ENCODE data around the gene LRCH1. TPM values are rescaled to one million over a fixed set of nuclear protein-coding genes. Genes with fewer than 3 reads are reported as not detected.

LRCH1 gene
- total RNA-seq, 1 experiment from 2014 or later, result 11.8 TPM

DNA sequence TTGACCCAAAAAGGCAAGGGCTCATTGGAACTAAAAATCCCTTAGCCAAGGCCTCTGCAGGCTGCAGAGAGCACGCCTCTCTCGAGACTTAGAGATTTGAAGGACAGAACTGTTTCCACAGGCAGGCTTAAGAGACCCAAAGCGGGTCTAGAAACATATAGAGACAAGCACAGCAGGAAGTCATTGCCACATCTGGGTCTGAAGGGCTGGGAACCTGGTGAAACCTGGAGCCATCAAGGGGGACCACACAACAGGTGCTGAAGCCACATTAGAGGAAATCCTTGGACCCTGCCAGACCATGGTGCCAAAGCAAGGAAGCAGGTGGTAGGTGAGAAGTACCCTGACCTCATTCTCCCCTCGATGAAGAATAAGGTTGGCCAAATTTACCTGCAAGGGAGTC, 33.8 kb upstream of the LRCH1 start (continued):
- TF ChIP-seq, protein P1, sequence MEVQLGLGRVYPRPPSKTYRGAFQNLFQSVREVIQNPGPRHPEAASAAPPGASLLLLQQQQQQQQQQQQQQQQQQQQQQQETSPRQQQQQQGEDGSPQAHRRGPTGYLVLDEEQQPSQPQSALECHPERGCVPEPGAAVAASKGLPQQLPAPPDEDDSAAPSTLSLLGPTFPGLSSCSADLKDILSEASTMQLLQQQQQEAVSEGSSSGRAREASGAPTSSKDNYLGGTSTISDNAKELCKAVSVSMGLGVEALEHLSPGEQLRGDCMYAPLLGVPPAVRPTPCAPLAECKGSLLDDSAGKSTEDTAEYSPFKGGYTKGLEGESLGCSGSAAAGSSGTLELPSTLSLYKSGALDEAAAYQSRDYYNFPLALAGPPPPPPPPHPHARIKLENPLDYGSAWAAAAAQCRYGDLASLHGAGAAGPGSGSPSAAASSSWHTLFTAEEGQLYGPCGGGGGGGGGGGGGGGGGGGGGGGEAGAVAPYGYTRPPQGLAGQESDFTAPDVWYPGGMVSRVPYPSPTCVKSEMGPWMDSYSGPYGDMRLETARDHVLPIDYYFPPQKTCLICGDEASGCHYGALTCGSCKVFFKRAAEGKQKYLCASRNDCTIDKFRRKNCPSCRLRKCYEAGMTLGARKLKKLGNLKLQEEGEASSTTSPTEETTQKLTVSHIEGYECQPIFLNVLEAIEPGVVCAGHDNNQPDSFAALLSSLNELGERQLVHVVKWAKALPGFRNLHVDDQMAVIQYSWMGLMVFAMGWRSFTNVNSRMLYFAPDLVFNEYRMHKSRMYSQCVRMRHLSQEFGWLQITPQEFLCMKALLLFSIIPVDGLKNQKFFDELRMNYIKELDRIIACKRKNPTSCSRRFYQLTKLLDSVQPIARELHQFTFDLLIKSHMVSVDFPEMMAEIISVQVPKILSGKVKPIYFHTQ (CRISPR knock-in tag; IDR thresholded peaks at IDR 0.05), result no peak

DNA sequence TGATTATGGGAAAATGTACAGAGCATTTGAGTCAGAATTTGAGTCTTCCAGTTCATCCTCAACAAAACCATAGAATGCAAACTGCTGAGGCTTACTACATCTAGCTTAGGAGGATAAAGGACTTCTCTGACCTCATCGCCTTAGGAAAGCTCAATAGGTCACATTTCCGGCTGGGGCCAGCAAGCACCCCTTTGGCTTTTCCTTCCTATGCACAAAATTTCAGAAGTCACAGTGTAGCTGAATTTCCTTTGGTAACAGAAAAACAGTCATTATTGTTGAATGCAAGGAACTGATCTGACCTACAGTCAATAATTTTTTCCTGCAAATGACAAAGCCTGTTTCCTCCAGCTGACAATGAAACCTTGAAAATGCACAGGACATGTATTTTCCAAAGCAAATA, 32.8 kb upstream of the LRCH1 start:
- ChIA-PET CTCF (no interaction called here), POLR2A (no interaction called here)
- peaks cover 10% of the 10 kb centered on the region for H3K36me3 Mint-ChIP-seq

DNA sequence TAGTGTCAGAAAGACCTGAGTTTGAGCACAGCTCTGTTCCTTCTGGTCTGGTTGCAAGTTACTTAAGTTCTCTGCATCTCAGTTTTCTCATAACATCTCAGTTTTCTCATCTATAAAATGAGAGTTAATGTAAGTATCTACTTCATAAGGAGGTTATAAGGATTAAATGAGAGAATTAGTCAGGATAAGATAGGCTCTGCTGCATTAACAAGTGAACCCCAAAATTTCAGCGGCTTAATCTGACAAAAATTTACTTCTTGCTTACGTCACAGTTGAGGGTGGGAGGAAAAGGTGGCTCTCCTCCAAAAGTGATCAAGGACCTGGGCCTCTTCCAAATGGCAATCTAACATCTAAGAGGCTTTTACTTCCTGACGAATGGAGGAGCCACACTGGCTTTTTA, 31.5 kb upstream of the LRCH1 start:
- Mint-ChIP-seq H3K36me3 (0 out of 2 replicates have a peak, but pooled peaks cover 4% of the 10 kb centered on the region), H3K27ac (no peak overlapping the region), H3K27me3 (ENCODE audit: low read depth) (no peaks in the 10 kb centered on the region), H3K4me1 (peaks cover 16% of the 10 kb centered on the region), H3K9me3 (peaks cover 13% of the 10 kb centered on the region), H3K4me3 (no peak overlapping the region)
- ATAC-seq (no peak), DNase-seq (ENCODE audit: low spot score) (no peak)
- ChIA-PET CTCF (no interaction called here), POLR2A (no interaction called here)
- no peak for TF ChIP-seq ZNF263 (CRISPR knock-in tag; IDR thresholded peaks at IDR 0.05; ENCODE audit: low read depth)
- TF ChIP-seq MYBL2 (CRISPR knock-in tag; IDR thresholded peaks at IDR 0.05), result no peak
- TF ChIP-seq CBFB (CRISPR knock-in tag; IDR thresholded peaks at IDR 0.05; ENCODE audit: low read depth), result no peak
- no peak for TF ChIP-seq FOXP1 (CRISPR knock-in tag; IDR thresholded peaks at IDR 0.05; ENCODE audit: borderline replicate concordance)
- TF ChIP-seq, protein P2, sequence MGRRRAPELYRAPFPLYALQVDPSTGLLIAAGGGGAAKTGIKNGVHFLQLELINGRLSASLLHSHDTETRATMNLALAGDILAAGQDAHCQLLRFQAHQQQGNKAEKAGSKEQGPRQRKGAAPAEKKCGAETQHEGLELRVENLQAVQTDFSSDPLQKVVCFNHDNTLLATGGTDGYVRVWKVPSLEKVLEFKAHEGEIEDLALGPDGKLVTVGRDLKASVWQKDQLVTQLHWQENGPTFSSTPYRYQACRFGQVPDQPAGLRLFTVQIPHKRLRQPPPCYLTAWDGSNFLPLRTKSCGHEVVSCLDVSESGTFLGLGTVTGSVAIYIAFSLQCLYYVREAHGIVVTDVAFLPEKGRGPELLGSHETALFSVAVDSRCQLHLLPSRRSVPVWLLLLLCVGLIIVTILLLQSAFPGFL (CRISPR knock-in tag; IDR thresholded peaks at IDR 0.05; ENCODE audit: borderline replicate concordance), result no peak

More for the DNA sequence above, 32.8 kb upstream of the LRCH1 start:
- Mint-ChIP-seq H3K4me3 (no peak overlapping the region), H3K27me3 (ENCODE audit: low read depth) (no peaks in the 10 kb centered on the region), H3K27ac (no peak overlapping the region), H3K4me1 (peaks cover 19% of the 10 kb centered on the region), H3K9me3 (peaks cover 19% of the 10 kb centered on the region)
- TF ChIP-seq ZNF396 (CRISPR knock-in tag; IDR thresholded peaks at IDR 0.05; ENCODE audit: borderline replicate concordance) (no peak), ZNF138 (CRISPR knock-in tag; conservative IDR thresholded peaks at IDR 0.05) (no peak), NFATC4 (CRISPR knock-in tag; IDR thresholded peaks at IDR 0.05) (no peak), SMAD4 (CRISPR knock-in tag; IDR thresholded peaks at IDR 0.05) (no peak), ESRRA (CRISPR knock-in tag; IDR thresholded peaks at IDR 0.05; ENCODE audit: borderline replicate concordance) (no peak), ZNF671 (CRISPR knock-in tag; IDR thresholded peaks at IDR 0.05) (no peak), ZNF121 (CRISPR knock-in tag; IDR thresholded peaks at IDR 0.05) (no peak), GRHL2 (CRISPR knock-in tag; IDR thresholded peaks at IDR 0.05; ENCODE audit: insufficient replicate concordance, severe bottlenecking) (no peak), EMX1 (CRISPR knock-in tag; IDR thresholded peaks at IDR 0.05) (no peak), FOXP1 (CRISPR knock-in tag; IDR thresholded peaks at IDR 0.05; ENCODE audit: borderline replicate concordance) (no peak), HMGA2 (CRISPR knock-in tag; IDR thresholded peaks at IDR 0.05) (no peak), ZNF232 (CRISPR knock-in tag; IDR thresholded peaks at IDR 0.05) (no peak), NR1H2 (CRISPR knock-in tag; IDR thresholded peaks at IDR 0.05) (no peak), ZNF416 (CRISPR knock-in tag; IDR thresholded peaks at IDR 0.05) (no peak), TP53 (CRISPR knock-in tag; IDR thresholded peaks at IDR 0.05) (no peak)
- TF ChIP-seq, protein P3, sequence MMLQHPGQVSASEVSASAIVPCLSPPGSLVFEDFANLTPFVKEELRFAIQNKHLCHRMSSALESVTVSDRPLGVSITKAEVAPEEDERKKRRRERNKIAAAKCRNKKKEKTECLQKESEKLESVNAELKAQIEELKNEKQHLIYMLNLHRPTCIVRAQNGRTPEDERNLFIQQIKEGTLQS (CRISPR knock-in tag; conservative IDR thresholded peaks at IDR 0.05), result no peak
- TF ChIP-seq, protein P4, sequence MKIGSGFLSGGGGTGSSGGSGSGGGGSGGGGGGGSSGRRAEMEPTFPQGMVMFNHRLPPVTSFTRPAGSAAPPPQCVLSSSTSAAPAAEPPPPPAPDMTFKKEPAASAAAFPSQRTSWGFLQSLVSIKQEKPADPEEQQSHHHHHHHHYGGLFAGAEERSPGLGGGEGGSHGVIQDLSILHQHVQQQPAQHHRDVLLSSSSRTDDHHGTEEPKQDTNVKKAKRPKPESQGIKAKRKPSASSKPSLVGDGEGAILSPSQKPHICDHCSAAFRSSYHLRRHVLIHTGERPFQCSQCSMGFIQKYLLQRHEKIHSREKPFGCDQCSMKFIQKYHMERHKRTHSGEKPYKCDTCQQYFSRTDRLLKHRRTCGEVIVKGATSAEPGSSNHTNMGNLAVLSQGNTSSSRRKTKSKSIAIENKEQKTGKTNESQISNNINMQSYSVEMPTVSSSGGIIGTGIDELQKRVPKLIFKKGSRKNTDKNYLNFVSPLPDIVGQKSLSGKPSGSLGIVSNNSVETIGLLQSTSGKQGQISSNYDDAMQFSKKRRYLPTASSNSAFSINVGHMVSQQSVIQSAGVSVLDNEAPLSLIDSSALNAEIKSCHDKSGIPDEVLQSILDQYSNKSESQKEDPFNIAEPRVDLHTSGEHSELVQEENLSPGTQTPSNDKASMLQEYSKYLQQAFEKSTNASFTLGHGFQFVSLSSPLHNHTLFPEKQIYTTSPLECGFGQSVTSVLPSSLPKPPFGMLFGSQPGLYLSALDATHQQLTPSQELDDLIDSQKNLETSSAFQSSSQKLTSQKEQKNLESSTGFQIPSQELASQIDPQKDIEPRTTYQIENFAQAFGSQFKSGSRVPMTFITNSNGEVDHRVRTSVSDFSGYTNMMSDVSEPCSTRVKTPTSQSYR (CRISPR knock-in tag; IDR thresholded peaks at IDR 0.05), result no peak
- TF ChIP-seq, protein P5, sequence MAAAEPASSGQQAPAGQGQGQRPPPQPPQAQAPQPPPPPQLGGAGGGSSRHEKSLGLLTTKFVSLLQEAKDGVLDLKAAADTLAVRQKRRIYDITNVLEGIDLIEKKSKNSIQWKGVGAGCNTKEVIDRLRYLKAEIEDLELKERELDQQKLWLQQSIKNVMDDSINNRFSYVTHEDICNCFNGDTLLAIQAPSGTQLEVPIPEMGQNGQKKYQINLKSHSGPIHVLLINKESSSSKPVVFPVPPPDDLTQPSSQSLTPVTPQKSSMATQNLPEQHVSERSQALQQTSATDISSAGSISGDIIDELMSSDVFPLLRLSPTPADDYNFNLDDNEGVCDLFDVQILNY (CRISPR knock-in tag; IDR thresholded peaks at IDR 0.05), result no peak
- DNase-seq (ENCODE audit: low spot score) (no peak), ATAC-seq (no peak)
